Hepatocyte (in vitro differentiated cells): Measurements from ENCODE around the gene STKLD1. TPM values are rescaled to one million over a fixed set of nuclear protein-coding genes. Genes with fewer than 3 reads are reported as not detected.

ENCODE experiments used
- DNase-seq: peaks from one replicate; pipeline ENCODE4 v3.0.0-alpha.2; 2016; ENCODE audit warnings: low spot score
- H2AFZ ChIP-seq: fragments of 200-600 bp; sonication (generic); 2 replicates; pipeline ENCODE4 v1.6.0; 2016; ENCODE audit warnings: antibody characterized with exemption, mild to moderate bottlenecking
- H3K27ac ChIP-seq: fragments of 200-600 bp; sonication (generic); 2 replicates; pipeline ENCODE4 v1.5.1; 2016; ENCODE audit warnings: mild to moderate bottlenecking
- H3K27me3 ChIP-seq: fragments of 200-600 bp; sonication (generic); 2 replicates; pipeline ENCODE4 v1.6.1; 2016
- H3K36me3 ChIP-seq: fragments of 200-600 bp; sonication (generic); replicated peaks from 2 replicates; pipeline ENCODE4 v1.5.1; 2016; ENCODE audit warnings: low read depth; ENCODE audit not compliant: insufficient read depth
- H3K4me1 ChIP-seq: fragments of 200-600 bp; sonication (generic); 2 replicates; pipeline ENCODE4 v1.5.1; 2016; ENCODE audit warnings: mild to moderate bottlenecking, moderate library complexity; ENCODE audit not compliant: insufficient read depth
- H3K4me2 ChIP-seq: fragments of 200-600 bp; sonication (generic); 2 replicates; pipeline ENCODE4 v1.6.0; 2016
- H3K4me3 ChIP-seq: fragments of 200-600 bp; sonication (generic); 2 replicates; pipeline ENCODE4 v1.5.1; 2016; ENCODE audit warnings: mild to moderate bottlenecking
- H3K79me2 ChIP-seq: fragments of 200-600 bp; sonication (generic); 2 replicates; pipeline ENCODE4 v1.6.0; 2017; ENCODE audit warnings: mild to moderate bottlenecking
- H3K9me2 ChIP-seq: fragments of 200-600 bp; sonication (generic); replicated peaks from 2 replicates; pipeline ENCODE4 v1.6.0; 2017; ENCODE audit warnings: mild to moderate bottlenecking; ENCODE audit not compliant: insufficient read depth
- H3K9me3 ChIP-seq: fragments of 200-600 bp; sonication (generic); 2 replicates; pipeline ENCODE4 v1.5.1; 2016; ENCODE audit warnings: low read depth, mild to moderate bottlenecking
- H4K20me1 ChIP-seq: fragments of 200-600 bp; sonication (generic); 2 replicates; pipeline ENCODE4 v1.6.0; 2016; ENCODE audit warnings: mild to moderate bottlenecking; ENCODE audit not compliant: insufficient read depth, poor library complexity, severe bottlenecking
- EZH2 ChIP-seq: fragments of 200-600 bp; sonication (generic); IDR thresholded peaks from 2 replicates; pipeline ENCODE4 v1.6.1; 2016; ENCODE audit warnings: antibody characterized with exemption, mild to moderate bottlenecking, borderline replicate concordance
- EZH2phosphoT487 ChIP-seq: fragments of 200-600 bp; sonication (generic); IDR thresholded peaks from one replicate; pipeline ENCODE4 v1.6.1; 2018; ENCODE audit warnings: antibody characterized with exemption, mild to moderate bottlenecking, low read depth, moderate library complexity; ENCODE audit not compliant: unreplicated experiment, severe bottlenecking
- WGBS: methylation state at CpG from one replicate; pipeline ENCODE4 v1.1.6; 2016; ENCODE audit warnings: low lambda C conversion rate; ENCODE audit errors: missing lambda C conversion rate; 5-methylcytosine and 5-hydroxymethylcytosine counted together
- polyA plus RNA-seq: library from polyadenylated mRNA; unstranded; fragments of >200 nt; fragmentation: Nextera tagmentation; extraction: Ambion mirVana; gene quantifications from 2 replicates; pipeline ENCODE4 v1.2.1, GENCODE V29; 2016
- total RNA-seq: library from RNA; depleted of rRNA; stranded (reverse); fragments of >200 nt; gene quantifications from 2 replicates; pipeline ENCODE4 v1.2.3, GENCODE V29; 2014
- TF ChIP-seq, protein P1 (sequence below): fragments of 200-600 bp; sonication (generic); IDR thresholded peaks from 2 replicates; pipeline ENCODE4 v1.5.1; 2016; ENCODE audit warnings: antibody characterized with exemption, mild to moderate bottlenecking; ENCODE audit not compliant: poor library complexity

Gene STKLD1
- total and polyA plus RNA-seq, 2 experiments from 2014 or later, result 0.10 to 2.5 TPM

- Histone ChIP-seq H3K36me3 (no peaks in the 10 kb centered on the region), H2AFZ (no peak overlapping the region), H3K79me2 (peaks cover 95% of the 10 kb centered on the region), H3K27me3 (no peaks in the 10 kb centered on the region), H3K9me2 (no peaks in the 10 kb centered on the region), H3K27ac (no peak overlapping the region), H3K4me3 (no peak overlapping the region), H3K9me3 (no peaks in the 10 kb centered on the region), H3K4me2 (no peak overlapping the region), H3K4me1 (peaks cover 19% of the 10 kb centered on the region), H4K20me1 (peaks cover 93% of the 10 kb centered on the region)
- TF ChIP-seq EZH2phosphoT487 (no peak), EZH2 (no peak)
- TF ChIP-seq, protein P1, sequence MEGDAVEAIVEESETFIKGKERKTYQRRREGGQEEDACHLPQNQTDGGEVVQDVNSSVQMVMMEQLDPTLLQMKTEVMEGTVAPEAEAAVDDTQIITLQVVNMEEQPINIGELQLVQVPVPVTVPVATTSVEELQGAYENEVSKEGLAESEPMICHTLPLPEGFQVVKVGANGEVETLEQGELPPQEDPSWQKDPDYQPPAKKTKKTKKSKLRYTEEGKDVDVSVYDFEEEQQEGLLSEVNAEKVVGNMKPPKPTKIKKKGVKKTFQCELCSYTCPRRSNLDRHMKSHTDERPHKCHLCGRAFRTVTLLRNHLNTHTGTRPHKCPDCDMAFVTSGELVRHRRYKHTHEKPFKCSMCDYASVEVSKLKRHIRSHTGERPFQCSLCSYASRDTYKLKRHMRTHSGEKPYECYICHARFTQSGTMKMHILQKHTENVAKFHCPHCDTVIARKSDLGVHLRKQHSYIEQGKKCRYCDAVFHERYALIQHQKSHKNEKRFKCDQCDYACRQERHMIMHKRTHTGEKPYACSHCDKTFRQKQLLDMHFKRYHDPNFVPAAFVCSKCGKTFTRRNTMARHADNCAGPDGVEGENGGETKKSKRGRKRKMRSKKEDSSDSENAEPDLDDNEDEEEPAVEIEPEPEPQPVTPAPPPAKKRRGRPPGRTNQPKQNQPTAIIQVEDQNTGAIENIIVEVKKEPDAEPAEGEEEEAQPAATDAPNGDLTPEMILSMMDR, result no peak
- no peak for DNase-seq
- WGBS, result 96% methylated on average over 11 of the region's 11 CpGs
Observed at GRCh38 chr9:133366435-133366834, 9.7 kb upstream of the STKLD1 start.

DNA sequence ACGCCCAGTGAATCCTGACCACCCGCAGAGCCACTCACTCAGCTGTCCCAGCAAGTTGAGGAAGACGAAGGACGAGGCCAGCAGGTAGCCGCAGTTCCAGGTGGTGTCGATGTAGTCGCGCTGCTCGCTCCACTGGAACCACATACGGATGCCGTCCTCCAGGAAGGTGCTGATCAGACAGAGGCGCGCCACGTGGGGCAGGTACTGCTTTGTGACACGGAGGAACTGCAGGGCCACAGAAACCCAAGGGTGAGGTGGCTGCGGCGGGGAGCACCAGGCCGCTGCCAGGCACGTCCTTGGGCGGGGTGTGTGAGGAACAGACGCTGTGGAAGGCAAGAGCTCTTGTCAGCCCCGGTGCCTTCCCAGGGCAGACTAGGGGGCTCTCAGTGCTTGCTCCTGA is 8.9 kb upstream of the STKLD1 start:
- H3K9me2 ChIP-seq, result no peaks in the 10 kb centered on the region
- peaks cover 26% of the 10 kb centered on the region for H3K4me1 ChIP-seq
- no peak overlapping the region for H3K4me2 ChIP-seq
- H3K27me3 ChIP-seq, result no peaks in the 10 kb centered on the region
- H3K4me3 ChIP-seq, result no peak overlapping the region
- H3K27ac ChIP-seq, result no peak overlapping the region
- H2AFZ ChIP-seq, result no peak overlapping the region
- H4K20me1 ChIP-seq, result peaks cover 98% of the 10 kb centered on the region
- H3K36me3 ChIP-seq, result no peaks in the 10 kb centered on the region
- TF ChIP-seq, protein P1, result no peak
- TF ChIP-seq EZH2phosphoT487 (no peak), EZH2 (no peak)
- whole genome bisulfite sequencing, result 94% methylated on average over 21 of the region's 22 CpGs
- H3K79me2 ChIP-seq, result peaks cover 98% of the 10 kb centered on the region
- H3K9me3 ChIP-seq, result no peaks in the 10 kb centered on the region
- DNase-seq, result no peak

- DNase-seq, result no peak
- peak overlapping the region; percentile 27 for H3K4me2 ChIP-seq
- peaks cover 98% of the 10 kb centered on the region for H3K79me2 ChIP-seq
- H2AFZ ChIP-seq, result no peak overlapping the region
- peak overlapping the region; percentile 45 for H3K27ac ChIP-seq
- no peak overlapping the region for H3K4me3 ChIP-seq
- H4K20me1 ChIP-seq, result peaks cover 98% of the 10 kb centered on the region
- no peaks in the 10 kb centered on the region for H3K9me3 ChIP-seq
- H3K4me1 ChIP-seq, result peaks cover 29% of the 10 kb centered on the region
- no peaks in the 10 kb centered on the region for H3K36me3 ChIP-seq
- 93% methylated on average over 10 of the region's 10 CpGs for WGBS
- H3K9me2 ChIP-seq, result no peaks in the 10 kb centered on the region
- TF ChIP-seq EZH2 (no peak), EZH2phosphoT487 (no peak)
- TF ChIP-seq, protein P1, result no peak
- no peaks in the 10 kb centered on the region for H3K27me3 ChIP-seq
Observed at GRCh38 chr9:133367778-133368177, 8.4 kb upstream of the STKLD1 start.
